Neural crest cell (in vitro differentiated cells): ENCODE results near the gene POMP. TPM values are rescaled to one million over a fixed set of nuclear protein-coding genes. Genes with fewer than 3 reads are reported as not detected.

Experiments
- DNase-seq: peaks from one replicate; pipeline ENCODE4 v3.0.0; 2021; ENCODE audit warnings: low read depth, mixed read lengths, low spot score
- H3K27ac Mint-ChIP-seq: one replicate; pipeline ENCODE4 v1.8.0; 2021; ENCODE audit warnings: mild to moderate bottlenecking, mixed read lengths; ENCODE audit not compliant: unreplicated experiment
- H3K27me3 Mint-ChIP-seq: 2 replicates; pipeline ENCODE4 v1.8.0; 2021; ENCODE audit warnings: low read depth, mild to moderate bottlenecking, mixed read lengths
- H3K36me3 Mint-ChIP-seq: 2 replicates; pipeline ENCODE4 v1.8.0; 2021; ENCODE audit warnings: low read depth, mild to moderate bottlenecking, mixed read lengths
- H3K4me1 Mint-ChIP-seq: 2 replicates; pipeline ENCODE4 v1.8.0; 2021; ENCODE audit warnings: mixed read lengths
- H3K4me3 Mint-ChIP-seq: one replicate; pipeline ENCODE4 v1.8.0; 2021; ENCODE audit warnings: mild to moderate bottlenecking, mixed read lengths
- H3K9me3 Mint-ChIP-seq: 2 replicates; pipeline ENCODE4 v1.8.0; 2021; ENCODE audit warnings: mixed read lengths
- long read RNA-seq: library from polyadenylated mRNA; unstranded; transcript quantifications from one replicate; pipeline ENCODE4 v2.0.0, GENCODE V29; 2020
- total RNA-seq: library from RNA; stranded (reverse); gene quantifications from 2 replicates; pipeline ENCODE4 v1.2.1, GENCODE V29; 2021
- TF ChIP-seq, protein P1 (sequence below): fragments of 200-600 bp; sonication (generic); conservative IDR thresholded peaks from 2 replicates; pipeline ENCODE4 v1.5.0; 2021; ENCODE audit warnings: antibody characterized with exemption, mild to moderate bottlenecking

POMP gene, protein sequence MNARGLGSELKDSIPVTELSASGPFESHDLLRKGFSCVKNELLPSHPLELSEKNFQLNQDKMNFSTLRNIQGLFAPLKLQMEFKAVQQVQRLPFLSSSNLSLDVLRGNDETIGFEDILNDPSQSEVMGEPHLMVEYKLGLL
- 71.8 and 75.2 TPM in 2 replicates for total RNA-seq
- long read RNA-seq, transcript POMP-201 (6 exons, 1,330 nt), result major isoform, 62 of 78 reads
- long read RNA-seq, partial matches to known transcripts, result 12 of 78 reads
- long read RNA-seq, other reads (novel, unspliced or antisense), result 4 of 78 reads

DNA sequence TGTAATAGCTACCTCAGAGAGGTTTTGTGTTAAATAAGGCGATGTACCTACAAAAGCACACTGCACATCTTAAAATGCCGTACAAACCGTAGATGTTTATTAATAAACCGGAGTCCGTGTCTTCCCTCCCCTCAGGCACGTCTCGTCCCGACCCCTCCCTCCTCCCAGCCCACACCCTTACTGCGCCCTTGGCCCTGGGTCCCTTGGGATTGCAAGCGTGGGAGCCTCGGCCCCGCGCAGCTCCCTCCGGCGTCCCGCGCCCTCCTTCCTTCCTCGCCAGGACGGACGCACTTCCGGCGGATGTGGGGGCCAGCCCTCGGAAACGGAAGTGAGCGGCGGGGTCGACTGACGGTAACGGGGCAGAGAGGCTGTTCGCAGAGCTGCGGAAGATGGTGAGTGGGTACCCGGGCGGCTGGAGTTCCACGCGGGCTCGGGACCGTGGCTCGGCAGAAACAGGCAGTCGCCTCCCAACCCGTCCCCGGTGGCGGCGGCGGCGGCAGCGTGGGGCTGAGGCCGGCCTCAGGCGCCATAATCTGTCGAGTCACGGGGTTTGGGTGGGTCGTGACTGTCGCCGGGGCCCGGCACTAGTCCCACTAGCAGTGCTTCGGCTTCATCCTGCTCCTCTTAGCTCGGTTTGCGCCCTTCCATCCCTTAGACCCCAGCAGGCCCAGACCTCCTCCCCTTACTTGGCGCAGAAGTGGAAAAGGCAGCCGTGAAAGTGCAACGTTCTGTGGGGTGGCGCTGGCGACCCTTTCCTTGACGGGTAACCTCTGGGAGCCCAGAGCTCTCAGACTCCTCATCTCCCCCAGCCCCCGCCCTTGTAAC lies at the start of gene POMP:
POMP (plus strand) TSS at position 335 of the 825 bp plus-strand sequence; CDS start at position 390, 55 bp downstream.
- Mint-ChIP-seq H3K9me3 (no peaks in the 10 kb centered on the region), H3K4me3 (peak within 1 kb of the TSS; percentile 96), H3K27ac (peak within 1 kb of the TSS; percentile 95), H3K4me1 (peaks cover 40% of the 10 kb centered on the region), H3K27me3 (no peaks in the 10 kb centered on the region), H3K36me3 (no peaks in the 10 kb centered on the region)
- TF ChIP-seq, protein P1, sequence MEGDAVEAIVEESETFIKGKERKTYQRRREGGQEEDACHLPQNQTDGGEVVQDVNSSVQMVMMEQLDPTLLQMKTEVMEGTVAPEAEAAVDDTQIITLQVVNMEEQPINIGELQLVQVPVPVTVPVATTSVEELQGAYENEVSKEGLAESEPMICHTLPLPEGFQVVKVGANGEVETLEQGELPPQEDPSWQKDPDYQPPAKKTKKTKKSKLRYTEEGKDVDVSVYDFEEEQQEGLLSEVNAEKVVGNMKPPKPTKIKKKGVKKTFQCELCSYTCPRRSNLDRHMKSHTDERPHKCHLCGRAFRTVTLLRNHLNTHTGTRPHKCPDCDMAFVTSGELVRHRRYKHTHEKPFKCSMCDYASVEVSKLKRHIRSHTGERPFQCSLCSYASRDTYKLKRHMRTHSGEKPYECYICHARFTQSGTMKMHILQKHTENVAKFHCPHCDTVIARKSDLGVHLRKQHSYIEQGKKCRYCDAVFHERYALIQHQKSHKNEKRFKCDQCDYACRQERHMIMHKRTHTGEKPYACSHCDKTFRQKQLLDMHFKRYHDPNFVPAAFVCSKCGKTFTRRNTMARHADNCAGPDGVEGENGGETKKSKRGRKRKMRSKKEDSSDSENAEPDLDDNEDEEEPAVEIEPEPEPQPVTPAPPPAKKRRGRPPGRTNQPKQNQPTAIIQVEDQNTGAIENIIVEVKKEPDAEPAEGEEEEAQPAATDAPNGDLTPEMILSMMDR, result no peak
- peak; percentile 80 for DNase-seq

DNA sequence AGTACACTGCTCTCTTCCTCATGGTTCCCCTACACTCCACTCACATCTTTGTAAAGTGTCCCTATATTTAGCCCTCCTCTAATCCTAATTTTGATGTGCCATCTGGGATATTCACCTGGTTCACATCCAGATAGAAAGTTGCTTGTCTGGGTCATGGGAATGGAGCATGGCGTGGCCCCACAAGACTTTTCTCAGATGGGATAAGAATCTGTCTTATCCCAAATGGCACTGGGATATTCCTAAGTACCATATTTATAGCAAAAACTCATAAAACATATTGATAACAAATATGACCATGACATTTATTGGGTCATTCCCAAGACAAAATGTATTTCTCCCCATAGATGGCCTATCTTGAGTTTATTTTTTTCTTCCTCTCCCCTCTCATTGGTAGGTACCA lies 49.5 kb upstream of the POMP start:
- H3K9me3 Mint-ChIP-seq, result no peaks in the 10 kb centered on the region
- H3K4me1 Mint-ChIP-seq, result no peaks in the 10 kb centered on the region
- H3K36me3 Mint-ChIP-seq, result no peaks in the 10 kb centered on the region
- no peak for DNase-seq
- no peak overlapping the region for H3K27ac Mint-ChIP-seq
- TF ChIP-seq, protein P1, result no peak
- H3K27me3 Mint-ChIP-seq, result no peaks in the 10 kb centered on the region
- H3K4me3 Mint-ChIP-seq, result no peak overlapping the region

DNA sequence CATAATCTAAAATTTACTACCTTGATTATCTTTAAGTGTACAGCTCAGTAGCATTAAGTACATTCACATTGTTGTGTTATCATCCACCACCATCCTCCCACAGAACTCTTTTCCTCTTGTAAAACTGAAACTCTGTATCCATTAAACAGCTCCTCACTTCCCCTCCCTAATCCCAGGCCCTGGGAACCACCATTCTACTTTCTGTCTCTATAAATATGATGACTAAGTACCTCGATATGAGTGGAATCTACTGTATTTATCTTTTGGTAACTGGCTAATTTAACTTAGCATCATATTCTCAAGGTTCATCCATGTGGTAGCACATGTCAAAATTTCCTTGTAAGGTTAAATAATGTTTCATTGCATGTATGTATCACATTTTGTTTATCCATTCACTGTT lies 49.0 kb upstream of the POMP start:
- Mint-ChIP-seq H3K27me3 (no peaks in the 10 kb centered on the region), H3K27ac (no peak overlapping the region), H3K9me3 (no peaks in the 10 kb centered on the region), H3K4me1 (no peaks in the 10 kb centered on the region), H3K4me3 (no peak overlapping the region), H3K36me3 (no peaks in the 10 kb centered on the region)
- TF ChIP-seq, protein P1, result no peak
- no peak for DNase-seq

DNA sequence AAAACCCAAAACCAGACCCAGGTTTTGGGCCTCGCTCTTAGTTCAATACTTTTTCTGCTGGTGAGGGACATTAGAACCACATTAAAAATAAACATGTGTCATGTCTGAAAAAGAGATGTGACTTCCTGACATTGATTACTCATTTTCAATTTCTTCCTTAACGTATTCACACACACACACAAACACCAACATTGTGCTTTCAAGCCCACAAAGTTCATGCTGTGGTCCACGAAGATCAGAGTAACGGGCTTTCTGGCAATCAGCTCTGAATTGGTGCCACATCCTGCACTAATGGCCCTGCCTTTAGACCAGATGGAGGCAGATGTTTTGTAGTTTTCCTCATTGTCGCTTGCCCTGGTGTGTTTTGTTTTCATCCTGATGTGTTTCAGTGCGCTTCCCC lies 47.9 kb upstream of the POMP start:
- TF ChIP-seq, protein P1, result no peak
- no peak for DNase-seq
- Mint-ChIP-seq H3K27me3 (no peaks in the 10 kb centered on the region), H3K36me3 (no peaks in the 10 kb centered on the region), H3K4me1 (no peaks in the 10 kb centered on the region), H3K4me3 (no peak overlapping the region), H3K27ac (no peak overlapping the region), H3K9me3 (no peaks in the 10 kb centered on the region)

DNA sequence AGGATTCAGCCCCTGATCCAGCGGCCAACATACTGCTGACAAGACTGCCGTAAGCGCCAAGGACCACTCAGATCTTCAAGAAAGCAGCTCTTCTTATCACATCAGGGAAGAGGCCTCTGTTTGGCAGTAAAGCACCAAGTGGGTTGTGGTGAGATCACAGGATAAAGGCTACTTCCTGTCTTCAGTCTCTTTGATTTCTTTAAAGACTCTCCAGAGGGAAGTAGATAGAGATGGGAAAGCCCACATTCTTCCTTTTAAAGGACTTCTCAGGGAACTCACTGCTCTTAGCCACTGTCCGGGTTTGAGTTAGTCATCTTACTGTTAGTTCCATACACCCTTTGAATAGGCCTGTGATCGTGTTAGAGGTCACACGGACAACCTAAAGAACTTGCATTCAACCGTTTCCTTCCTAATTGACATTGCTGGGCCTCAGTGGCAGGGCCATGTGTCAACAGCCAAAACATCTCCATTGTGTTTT lies 47.2 kb upstream of the POMP start:
- no peaks in the 10 kb centered on the region for H3K4me1 Mint-ChIP-seq
- DNase-seq, result no peak
- H3K36me3 Mint-ChIP-seq, result no peaks in the 10 kb centered on the region

More for the DNA sequence above, 47.2 kb upstream of the POMP start:
- TF ChIP-seq, protein P1, result no peak
- Mint-ChIP-seq H3K27ac (no peak overlapping the region), H3K27me3 (no peaks in the 10 kb centered on the region), H3K9me3 (no peaks in the 10 kb centered on the region), H3K4me3 (no peak overlapping the region)
